ES-I3 (cell line): ENCODE measurements around the gene EAF1.
"Not testable (repeated sequence)": the region's sequence is repeated elsewhere in the genome, so short reads cannot be mapped to it uniquely, and the experiment has no call there.

Experiments used
- H3K36me3 ChIP-seq: 2 replicates; pipeline ENCODE4 v1.6.1; 2013; ENCODE audit warnings: mild to moderate bottlenecking, low read length, control low read depth, moderate library complexity; ENCODE audit not compliant: insufficient read depth
- H3K4me1 ChIP-seq: 2 replicates; pipeline ENCODE4 v1.6.1; 2013; ENCODE audit warnings: mild to moderate bottlenecking, control low read depth, low read length; ENCODE audit not compliant: insufficient read depth
- H3K9ac ChIP-seq: 2 replicates; pipeline ENCODE4 v1.6.1; 2013; ENCODE audit warnings: low read depth, mild to moderate bottlenecking, low read length, moderate library complexity
- H3K9me3 ChIP-seq: 2 replicates; pipeline ENCODE4 v1.6.1; 2013; ENCODE audit warnings: mild to moderate bottlenecking, low read length, moderate library complexity; ENCODE audit not compliant: control insufficient read depth, insufficient read depth

The EAF1 gene

DNA sequence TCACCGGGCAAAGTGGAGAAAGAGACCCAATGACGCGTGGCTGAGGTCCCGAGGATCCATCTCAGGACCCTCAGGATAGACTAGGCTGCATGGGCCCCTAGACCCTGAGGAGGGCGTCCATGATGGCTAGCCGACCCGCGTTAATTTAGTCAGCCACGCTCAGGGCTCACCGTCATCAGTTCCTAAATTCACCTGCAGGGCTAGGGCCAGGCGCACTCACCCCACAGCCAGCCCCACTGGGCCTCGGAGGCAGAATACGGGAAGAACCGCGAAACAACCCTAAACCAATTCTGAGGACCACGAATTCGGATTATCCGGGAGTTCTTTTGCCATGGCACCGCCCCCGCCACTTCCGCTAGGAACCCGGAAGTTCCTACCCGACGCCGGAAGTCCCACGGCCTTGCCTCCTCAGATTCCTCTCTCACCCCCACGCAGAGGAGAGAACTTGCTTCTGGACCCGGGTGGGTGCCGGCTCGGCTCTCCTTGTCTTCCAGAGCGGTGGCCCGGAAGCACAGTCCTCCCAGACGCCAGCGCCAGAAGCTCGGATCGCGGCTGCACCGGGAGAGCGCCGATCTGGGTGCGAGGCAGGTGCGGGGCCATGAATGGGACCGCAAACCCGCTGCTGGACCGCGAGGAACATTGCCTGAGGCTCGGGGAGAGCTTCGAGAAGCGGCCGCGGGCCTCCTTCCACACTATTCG lies at the start of gene EAF1, which contains the start of gene METTL6:
Gene EAF1, plus strand, starts transcription at position 417 of the 699 bp plus-strand sequence. Its CDS starts 182 bp downstream, at position 599.
Gene METTL6, minus strand, starts transcription at position 363 of the 699 bp plus-strand sequence. CDS start 1,033 bp downstream, outside the sequence.
- peaks cover 17% of the 10 kb centered on the region; the same call in 1 of the 2 replicates for H3K36me3 ChIP-seq
- H3K9me3 ChIP-seq = no peaks in the 10 kb centered on the region
- H3K4me1 ChIP-seq = peaks cover 5% of the 10 kb centered on the region; the same call in 1 of the 2 replicates
- H3K9ac ChIP-seq = peak within 1 kb of the TSS; percentile 92

DNA sequence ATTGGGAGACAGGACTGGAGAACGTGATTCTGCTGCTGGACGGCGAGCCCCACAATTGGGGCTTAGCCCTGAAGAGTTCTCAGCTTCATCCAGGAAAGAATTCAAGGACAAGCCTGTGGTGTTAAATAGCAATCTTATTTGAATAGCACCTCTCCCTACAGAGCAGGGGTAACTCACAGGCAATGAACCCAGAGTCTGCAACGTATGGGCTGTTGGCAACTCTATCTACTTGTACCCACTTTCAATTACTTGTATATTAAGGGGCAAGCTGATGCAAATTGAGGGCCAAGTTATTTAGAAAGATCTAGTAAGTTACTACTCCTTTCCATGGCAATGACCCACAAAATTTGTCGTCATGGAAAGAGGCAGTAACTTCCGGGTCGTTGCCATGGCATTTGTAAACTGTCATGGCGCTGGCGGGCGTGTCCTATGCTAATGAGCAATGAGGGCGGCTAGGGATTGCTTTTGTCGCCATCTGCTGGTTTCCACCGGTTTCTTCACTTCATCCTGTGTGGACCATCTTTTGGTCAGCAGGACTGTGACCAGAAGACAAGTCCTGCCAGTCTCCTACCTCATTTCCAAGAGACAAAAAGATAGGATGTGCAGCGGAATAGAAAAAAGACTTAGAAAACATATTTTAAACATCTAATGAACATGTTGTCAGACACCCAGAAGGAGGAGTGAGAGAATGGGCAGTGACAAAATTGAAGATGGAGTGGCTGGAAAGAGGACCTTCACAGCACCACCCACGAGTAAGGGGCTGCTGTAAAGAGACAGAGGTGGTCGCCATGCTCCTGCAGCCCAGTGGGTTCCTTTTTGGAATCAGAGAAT lies 49.2 kb upstream of the EAF1 start:
- H3K36me3 ChIP-seq = no peaks in the 10 kb centered on the region
- no peaks in the 10 kb centered on the region for H3K4me1 ChIP-seq
- peak overlapping the region; percentile 22; the same call in 1 of the 2 replicates for H3K9ac ChIP-seq
- no peaks in the 10 kb centered on the region for H3K9me3 ChIP-seq

DNA sequence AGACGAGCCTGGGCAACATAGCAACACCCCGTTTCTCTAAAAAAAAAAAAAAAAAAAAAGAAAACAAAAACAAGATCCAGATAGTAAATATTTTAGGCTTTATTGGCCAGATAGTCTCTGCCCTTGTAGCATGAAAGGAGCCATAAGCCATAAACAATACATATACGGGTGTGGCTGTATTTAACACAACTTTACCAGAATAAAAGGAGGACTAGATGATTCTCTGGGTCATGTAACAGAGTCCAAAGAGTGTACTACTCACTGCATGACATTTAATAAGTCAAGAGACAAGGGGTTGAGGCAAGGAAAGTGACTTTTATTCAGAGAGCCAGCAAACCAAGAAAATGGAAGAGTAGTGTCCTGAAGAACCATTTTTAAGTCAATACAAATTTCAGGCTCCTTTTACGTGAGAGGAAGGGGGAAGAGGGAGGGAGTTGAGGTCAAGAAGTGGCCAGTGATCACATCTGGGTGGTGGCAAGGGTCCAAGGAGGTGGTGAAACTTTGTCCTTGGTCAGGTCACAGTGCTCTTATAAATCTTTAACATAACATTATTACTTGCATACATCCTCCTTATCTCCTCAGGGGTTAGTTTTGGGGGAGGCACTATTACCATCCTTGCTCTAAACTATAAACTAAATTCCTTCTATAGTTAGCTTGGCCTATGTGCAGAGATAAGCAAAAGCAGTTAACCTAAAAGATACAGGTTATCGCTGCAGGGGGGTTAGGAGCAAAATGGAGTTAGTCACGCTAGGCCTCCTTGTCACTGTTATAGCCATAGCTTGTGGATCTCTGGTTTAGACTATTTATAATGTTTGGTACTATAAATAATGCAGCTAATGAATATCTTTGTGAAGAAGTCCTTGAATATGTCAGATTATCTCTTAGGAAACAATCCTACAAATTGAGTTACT lies 46.2 kb upstream of the EAF1 start:
- Histone ChIP-seq H3K4me1 (no peaks in the 10 kb centered on the region), H3K9me3 (no peaks in the 10 kb centered on the region; the same call in 1 of the 2 replicates), H3K36me3 (no peaks in the 10 kb centered on the region), H3K9ac (no peak overlapping the region)

DNA sequence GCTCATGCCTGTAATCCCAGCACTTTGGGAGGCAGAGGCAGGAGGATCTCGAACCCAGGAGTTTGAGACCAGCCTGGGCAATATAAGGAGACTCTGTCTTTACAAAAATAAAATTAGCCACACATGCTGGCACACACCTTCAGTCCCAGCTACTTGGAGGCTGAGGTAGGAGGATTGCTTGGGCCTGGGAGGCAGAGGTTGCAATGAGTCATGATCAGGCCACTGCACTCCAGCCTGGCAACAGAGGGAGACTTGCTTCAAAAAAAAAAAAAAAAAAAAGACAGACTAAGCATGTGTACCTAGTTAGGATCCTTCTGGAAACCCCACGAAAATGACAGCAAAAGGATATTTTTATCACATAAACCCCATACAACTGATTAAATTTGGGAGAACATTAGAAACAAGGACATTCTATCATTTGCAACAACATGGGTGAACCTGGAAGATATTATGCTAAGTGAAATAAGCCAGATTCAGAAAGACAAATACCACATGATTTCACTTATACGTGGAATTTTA lies 44.9 kb upstream of the EAF1 start:
- no peaks in the 10 kb centered on the region for H3K4me1 ChIP-seq
- peaks cover 3% of the 10 kb centered on the region; the same call in 1 of the 2 replicates for H3K9me3 ChIP-seq
- H3K36me3 ChIP-seq = no peaks in the 10 kb centered on the region
- H3K9ac ChIP-seq = no peak overlapping the region

DNA sequence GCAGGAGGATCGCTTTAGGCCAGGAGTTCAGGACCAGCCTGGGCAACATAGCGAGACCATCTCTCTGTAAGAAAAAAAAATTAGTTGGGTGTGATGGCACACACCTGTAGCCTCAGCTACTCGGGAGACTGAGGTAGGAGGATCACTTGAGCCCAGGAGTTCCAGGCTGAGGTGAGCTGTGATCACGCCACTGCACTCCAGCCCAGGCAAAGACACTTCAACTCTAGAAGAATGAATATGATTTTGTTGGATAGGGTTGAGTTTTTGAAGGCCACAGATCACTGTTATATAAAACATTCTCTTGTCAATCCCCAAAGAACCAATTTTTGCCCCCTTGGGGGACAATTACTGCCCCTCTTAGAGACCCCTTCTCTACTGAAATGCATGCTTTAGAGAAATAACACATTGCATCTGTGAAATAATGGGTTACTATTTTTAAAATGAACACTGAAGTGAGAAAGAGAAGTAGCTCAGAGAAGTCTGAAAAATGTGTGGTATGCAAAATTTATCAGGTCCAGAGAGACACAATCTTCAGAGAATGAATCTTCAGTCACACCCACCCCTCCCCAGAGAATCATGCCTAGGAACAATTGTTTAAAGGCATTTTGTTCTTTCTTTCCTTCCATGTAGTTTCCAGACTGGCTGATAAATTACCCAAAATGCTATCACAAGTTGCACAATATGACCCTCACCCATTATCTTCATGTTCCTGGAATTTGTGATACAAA lies 42.7 kb upstream of the EAF1 start:
- H3K4me1 ChIP-seq = no peaks in the 10 kb centered on the region
- no peaks in the 10 kb centered on the region for H3K36me3 ChIP-seq
- no peak overlapping the region for H3K9ac ChIP-seq
- H3K9me3 ChIP-seq = peaks cover 3% of the 10 kb centered on the region; the same call in 1 of the 2 replicates

DNA sequence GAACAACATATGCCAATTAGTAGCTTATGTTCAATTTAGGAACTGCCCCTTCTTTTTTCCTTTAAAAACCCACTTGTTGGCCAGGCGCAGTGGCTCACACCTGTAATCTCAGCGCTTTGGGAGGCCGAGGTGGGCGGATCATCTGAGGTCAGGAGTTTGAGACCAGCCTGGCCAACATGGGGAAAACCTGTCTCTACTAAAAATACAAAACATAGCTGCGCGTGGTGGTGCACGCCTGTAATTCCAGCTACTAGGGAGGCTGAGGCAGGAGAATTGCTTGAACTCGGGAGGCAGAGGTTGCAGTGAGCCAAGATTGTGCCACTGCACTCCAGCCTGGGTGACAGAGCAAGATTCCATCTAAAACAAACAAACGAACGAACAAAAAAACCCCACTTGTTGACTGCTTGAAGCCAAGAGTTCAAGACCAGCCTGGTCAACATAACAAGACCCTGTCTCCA lies 42.1 kb upstream of the EAF1 start:
- H3K4me1 ChIP-seq, H3K9me3 ChIP-seq, H3K36me3 ChIP-seq, H3K9ac ChIP-seq: not testable (repeated sequence)

DNA sequence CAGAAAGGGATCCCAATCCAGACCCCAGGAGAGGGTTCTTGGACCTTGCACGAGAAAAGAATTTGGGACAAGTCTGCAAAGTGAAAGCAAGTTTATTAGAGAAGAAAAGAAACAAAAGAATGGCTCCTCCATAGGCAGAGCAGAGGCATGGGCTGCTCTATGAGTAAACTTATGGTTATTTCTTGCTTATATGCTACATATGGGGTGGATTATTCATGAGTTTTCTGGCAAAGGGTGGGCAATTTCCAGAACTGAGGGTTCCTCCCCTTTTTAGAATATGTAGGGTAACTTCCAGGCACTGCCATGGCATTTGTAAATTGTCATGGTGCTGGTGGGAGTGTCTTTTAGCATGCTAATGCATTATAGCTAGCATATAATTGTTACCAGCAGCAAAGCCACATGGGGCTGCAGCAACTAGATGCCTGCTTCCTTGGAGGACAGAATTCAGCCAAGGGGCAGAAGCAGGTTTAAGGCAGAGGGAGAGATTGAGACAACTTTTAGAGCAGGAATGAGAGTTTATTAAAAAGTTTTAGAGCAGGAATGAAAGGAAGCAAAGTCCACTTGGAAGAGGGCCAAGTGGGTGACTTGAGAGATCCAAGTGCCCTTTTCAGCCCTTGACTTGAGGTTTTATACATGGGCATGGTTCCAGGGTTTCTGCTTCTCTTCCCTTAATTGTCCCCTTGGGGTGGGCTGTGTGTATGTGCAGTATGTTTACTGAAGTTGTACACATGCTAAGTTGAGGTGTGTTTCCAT lies 41.3 kb upstream of the EAF1 start:
- Histone ChIP-seq H3K9me3 (peaks cover 5% of the 10 kb centered on the region), H3K9ac (no peak overlapping the region), H3K4me1 (no peaks in the 10 kb centered on the region), H3K36me3 (no peaks in the 10 kb centered on the region)

DNA sequence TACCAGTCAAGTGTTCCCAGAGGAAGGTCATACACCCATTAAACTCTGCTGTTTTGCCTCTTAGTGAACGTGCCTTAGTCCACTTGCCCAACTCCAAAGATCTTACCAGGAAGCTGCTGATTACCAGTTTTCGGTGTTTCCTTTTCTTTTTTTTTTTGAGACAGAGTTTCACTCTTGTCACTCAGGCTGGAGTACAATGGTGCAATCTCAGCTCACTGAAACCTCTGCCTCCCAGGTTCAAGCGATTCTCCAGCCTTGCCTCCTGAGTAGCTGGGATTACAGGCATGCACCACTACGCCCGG lies 40.8 kb upstream of the EAF1 start:
- not testable (repeated sequence) for H3K36me3 ChIP-seq, H3K4me1 ChIP-seq, H3K9me3 ChIP-seq, H3K9ac ChIP-seq

DNA sequence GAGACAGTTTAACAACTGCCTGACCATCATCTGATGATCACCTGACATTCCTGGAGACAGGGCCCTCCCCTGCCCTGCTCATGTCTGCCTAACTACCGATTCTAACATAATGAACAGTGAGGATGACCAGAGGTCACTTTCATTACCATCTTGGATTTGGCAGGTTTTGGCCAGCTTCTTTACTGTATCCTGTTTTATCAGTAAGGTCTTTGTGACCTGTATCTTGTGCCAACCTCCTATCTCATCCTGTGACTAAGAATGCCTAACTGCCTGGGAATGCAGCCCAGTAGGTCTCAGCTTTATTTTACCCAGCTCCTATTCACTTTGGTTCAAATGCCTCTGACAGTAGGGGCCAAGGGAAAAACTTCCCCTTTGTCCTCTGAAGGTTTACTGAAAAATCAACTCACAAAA lies 40.2 kb upstream of the EAF1 start:
- Histone ChIP-seq H3K9ac (no peak overlapping the region), H3K4me1 (no peaks in the 10 kb centered on the region), H3K36me3 (no peaks in the 10 kb centered on the region), H3K9me3 (peaks cover 6% of the 10 kb centered on the region)

DNA sequence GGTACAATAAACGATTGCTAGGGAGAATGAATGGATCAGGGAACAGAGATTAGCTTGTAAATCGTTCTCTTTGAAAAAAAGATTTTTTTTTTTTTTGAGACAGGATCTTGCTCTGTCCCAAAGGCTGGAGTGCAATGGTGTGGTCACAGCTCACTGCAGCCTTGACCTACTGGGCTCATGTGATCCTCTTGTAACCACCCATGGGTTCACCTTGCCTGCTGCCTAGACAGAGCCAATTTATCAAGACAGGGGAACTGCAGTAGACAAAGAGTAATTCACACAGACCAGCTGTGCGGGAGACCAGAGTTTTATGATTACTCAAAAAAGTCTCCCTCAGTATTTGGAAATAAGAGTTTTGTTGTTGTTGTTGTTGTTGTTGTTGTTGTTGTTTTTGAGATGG lies 39.7 kb upstream of the EAF1 start:
- Histone ChIP-seq H3K36me3 (no peaks in the 10 kb centered on the region), H3K9me3 (peaks cover 6% of the 10 kb centered on the region), H3K9ac (no peak overlapping the region), H3K4me1 (no peaks in the 10 kb centered on the region)

DNA sequence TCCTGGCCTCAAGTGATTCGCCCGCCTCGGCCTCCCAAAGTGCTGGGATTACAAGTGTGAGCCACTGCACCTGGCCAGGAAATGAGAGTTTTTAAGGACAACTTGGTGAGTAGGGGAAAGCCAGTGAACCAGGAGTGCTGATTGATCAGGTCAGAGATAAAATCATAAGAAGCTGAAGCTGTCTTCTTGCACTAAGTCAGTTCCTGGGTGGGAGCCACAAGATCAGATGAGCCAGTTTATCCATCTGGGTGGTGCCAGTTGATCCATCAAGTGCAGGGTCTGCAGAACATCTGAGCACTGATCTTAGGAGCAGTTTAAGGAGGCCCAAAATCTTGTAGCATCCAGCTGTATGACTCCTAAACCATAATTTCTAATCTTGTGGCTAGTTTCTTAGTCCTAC lies 39.1 kb upstream of the EAF1 start:
- not testable (repeated sequence) for H3K9me3 ChIP-seq, H3K9ac ChIP-seq, H3K4me1 ChIP-seq, H3K36me3 ChIP-seq

DNA sequence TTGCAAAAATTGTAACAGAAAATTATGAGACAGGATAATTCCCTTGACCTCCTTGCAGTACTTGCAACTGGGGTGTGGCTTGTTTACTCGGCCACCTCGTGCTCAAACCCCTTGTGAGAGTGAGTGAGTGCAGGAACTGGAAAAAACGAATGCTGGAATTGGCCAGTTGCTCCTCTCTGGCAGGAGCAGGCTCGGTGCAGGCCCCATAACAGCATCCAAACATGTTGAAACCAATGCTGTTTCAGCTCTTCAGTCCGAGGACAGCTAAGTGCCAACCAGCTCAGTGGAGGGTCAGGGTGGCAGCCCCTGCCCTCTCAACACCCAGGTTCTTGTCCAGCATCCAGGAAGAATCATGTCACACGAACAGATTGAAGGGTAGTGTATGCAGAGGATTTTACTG lies 36.9 kb upstream of the EAF1 start:
- H3K9ac ChIP-seq = no peak overlapping the region
- no peaks in the 10 kb centered on the region for H3K36me3 ChIP-seq
- peaks cover 6% of the 10 kb centered on the region for H3K9me3 ChIP-seq
- H3K4me1 ChIP-seq = no peaks in the 10 kb centered on the region

DNA sequence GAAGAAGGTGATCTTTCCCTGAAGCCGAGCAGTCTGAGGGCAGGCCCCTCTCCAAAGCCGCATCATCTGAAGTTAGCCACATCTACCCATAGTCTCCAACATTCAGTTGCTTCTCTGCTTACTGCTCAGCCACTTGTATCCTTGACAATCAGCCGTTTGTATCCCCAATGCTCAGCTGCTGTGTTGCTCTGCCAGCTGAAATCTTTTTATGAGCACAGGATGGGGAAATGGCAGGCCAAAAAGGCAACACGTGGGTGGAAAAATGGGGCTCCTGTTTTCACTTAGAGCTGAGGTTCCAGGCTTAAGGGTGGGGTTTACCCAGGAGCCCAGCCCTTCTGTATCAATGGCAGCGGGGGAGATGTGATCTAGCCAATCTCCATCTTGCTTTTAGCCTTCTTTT lies 36.4 kb upstream of the EAF1 start:
- H3K4me1 ChIP-seq = no peaks in the 10 kb centered on the region

More for the DNA sequence above, 36.4 kb upstream of the EAF1 start:
- H3K9me3 ChIP-seq = peaks cover 6% of the 10 kb centered on the region
- H3K36me3 ChIP-seq = no peaks in the 10 kb centered on the region
- no peak overlapping the region for H3K9ac ChIP-seq
